Dermis blood vessel endothelial cell (primary cell): ENCODE measurements around the gene MSS51. TPM values are rescaled to one million over a fixed set of nuclear protein-coding genes. Genes with fewer than 3 reads are reported as not detected.
"Not testable (repeated sequence)": the region's sequence is repeated elsewhere in the genome, so short reads cannot be mapped to it uniquely, and the experiment has no call there.

ENCODE experiments used
- DNase-seq: peaks from one replicate; pipeline ENCODE4 v3.0.0; 2010
- total RNA-seq: library from RNA; depleted of rRNA; stranded (reverse); fragments of >200 nt; gene quantifications from 2 replicates; pipeline ENCODE4 v1.2.3, GENCODE V29; 2014

Gene MSS51
- total RNA-seq, 1 donor from 2014 or later = 1.5 TPM

- DNase-seq = peak; percentile 7
These were observed 19.0 kb downstream of the MSS51 start for GRCh38 chr10:73414230-73414945.

DNA sequence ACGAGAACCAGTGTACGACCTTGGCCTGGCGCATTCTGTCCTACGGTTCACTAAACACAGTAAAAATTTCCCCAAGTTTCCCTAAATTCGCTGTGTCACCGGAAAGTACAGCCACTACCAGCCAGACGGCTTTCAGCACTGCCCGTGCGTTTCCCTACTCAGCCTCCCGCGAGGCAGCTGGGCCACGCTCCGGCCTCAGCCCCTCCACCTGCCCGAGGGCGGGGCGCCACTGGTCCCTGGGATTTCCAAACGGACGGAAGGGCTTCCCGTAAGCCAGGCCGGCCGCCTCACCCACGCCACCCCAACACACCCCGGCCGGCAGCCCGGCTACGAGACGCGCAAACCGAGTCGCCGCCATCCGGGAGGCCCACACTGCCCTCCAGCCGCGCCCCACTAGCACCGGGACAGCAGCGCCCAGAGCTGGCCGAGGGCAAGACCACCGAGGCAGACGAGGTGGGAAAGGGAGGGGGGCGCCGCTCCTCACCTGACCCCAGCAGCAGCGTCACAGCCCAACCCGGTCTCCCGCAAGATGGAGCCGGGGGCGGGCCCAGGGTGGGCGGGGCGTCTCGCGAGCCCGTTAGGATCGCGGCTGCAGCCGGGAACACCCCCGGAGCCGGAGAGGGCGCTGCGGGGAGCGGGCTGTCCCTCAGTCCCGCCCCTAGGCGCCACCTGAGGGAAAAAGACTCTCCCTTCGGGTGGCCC, 19.7 kb downstream of the MSS51 start, which contains the start of gene ANXA7:
ANXA7 (minus strand) TSS at position 531 of the 702 bp plus-strand sequence. CDS start 13,202 bp downstream, outside the sequence.
- DNase-seq = peak; percentile 90

DNA sequence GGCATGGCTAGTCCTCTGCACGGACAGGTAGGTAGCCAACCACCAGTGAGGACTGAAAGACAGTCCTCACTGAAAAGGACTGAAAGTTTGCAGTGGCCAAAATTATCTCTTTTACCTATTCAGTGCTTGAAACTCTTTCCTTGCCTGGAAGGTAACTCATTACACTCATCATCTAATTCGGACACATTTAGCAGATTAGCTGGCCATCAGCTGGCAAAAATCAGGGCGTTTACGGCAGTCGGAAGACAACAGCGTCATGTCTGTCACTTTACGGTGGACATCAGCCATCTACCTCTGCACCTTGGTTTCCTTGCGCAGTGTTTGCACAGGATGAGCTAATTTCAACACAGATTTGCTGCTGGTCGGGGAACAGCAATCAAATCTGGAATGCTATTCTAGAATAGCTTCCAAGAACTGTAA, 20.2 kb downstream of the MSS51 start:
- peak; percentile 55 for DNase-seq

GRCh38 chr10:73410897-73411296, 22.5 kb downstream of the MSS51 start:
- DNase-seq = no peak

GRCh38 chr10:73408978-73409521, 24.3 kb downstream of the MSS51 start:
- DNase-seq = no peak

DNA sequence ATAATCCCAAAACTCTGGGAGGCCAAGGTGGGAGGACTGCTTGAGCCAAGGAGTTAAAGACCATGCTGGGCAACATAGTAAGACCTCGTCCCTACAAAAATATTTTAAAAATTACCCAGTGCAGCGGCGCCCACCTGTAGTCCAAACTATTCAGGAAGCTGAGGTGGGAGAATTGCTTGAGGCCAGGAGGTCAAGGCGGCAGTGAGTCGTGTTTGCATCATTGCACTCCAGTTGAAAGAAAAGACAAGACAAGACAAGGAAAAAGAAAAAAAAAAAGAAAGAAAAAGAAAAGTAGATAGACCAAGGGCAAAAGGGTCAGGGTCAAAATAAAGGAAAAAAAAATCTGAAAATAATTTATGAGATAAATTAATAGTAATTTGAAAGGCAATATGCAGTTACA, 25.3 kb downstream of the MSS51 start:
- DNase-seq = no peak

- no peak for DNase-seq
These were observed 25.9 kb downstream of the MSS51 start for GRCh38 chr10:73407495-73407894.

DNA sequence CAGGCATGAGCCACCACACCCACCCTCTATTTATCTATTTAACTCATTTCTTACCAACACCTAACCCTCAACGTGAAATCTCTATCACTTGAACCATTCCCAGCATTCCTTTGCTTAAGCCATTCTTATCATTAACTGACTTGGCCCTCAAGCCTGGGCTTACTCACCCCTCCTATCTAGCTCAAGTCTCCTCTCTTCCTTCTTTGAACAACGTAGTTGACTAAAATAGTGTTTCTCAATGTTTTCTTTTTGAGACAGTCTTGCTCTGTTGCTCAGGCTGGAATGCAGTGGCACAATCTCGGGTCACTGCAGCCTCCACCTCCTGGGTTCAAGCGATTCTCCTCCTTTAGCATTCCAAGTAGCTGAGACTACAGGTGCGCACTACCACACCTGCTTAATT, 26.5 kb downstream of the MSS51 start:
- no peak for DNase-seq

DNA sequence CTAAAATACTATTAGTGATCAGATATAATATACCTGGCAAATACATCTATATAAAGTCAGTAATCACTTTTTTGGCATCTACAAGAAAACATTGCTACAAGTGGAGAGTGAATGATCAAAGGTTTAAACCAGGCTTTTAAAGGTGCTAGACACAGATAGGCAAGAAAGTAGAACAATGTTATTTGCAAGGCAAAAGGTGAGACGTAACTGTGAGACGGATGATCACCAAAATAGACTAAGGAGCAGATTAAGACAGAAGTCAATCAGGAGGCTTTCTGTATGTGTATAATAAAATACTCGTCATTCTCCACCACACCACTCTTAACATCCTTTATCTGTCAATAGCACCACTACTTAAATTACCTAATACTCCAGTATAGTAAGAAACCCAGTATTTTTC, 27.8 kb downstream of the MSS51 start:
- no peak for DNase-seq

GRCh38 chr10:73404690-73405089, 28.7 kb downstream of the MSS51 start:
- no peak for DNase-seq

DNA sequence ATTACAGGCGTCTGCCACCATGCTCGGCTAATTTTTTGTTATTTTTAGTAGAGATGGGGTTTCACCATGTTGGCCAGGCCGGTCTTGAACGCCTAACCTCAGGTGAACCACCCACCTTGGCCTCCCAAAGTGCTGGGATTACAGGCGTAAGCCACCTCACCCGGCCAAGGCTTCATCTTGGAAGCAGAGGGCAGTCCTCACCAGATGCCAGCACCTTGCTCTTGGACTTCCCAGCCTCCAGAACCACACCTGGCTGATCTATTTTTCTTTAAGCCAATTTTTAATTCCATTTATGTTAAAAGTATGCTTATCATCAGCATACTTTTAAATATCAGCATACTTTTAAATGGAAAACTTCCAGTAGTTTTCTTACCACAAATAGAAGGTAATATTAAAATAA, 31.7 kb downstream of the MSS51 start:
- no peak for DNase-seq

DNA sequence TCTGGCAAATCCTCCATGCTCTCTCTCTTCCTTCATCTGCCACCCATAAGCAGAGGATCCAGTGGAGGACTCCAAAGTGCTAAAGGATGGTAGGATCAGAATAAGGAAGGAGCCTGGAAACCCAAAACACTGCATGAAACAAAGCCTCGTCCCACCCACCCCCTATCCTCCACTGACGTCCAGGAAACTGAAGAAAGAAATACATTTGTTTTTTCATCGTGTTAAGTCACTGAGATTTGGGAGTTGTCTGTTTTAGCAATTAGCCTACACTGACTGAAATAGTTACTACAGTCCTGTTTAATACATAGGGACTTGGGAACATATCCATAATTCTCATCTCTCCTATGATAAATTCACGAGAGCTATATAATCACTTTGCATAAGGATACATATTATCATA, 34.3 kb downstream of the MSS51 start:
- DNase-seq = no peak

- DNase-seq = no peak
These were observed 35.3 kb downstream of the MSS51 start for GRCh38 chr10:73398024-73398423.

DNA sequence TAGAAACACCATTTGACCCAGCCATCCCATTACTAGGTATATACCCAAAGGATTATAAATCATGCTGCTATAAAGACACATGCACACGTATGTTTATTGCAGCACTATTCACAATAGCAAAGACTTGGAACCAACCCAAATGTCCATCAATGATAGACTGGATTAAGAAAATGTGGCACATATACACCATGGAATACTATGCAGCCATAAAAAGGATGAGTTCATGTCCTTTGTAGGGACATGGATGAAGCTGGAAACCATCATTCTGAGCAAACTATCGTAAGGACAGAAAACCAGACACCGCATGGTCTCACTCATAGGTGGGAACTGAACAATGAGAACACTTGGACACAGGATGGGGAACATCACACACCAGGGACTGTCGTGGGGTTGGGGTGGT, 39.0 kb downstream of the MSS51 start:
- DNase-seq = not testable (repeated sequence)

- DNase-seq = no peak
These were observed 45.1 kb downstream of the MSS51 start for GRCh38 chr10:73388228-73388627.

DNA sequence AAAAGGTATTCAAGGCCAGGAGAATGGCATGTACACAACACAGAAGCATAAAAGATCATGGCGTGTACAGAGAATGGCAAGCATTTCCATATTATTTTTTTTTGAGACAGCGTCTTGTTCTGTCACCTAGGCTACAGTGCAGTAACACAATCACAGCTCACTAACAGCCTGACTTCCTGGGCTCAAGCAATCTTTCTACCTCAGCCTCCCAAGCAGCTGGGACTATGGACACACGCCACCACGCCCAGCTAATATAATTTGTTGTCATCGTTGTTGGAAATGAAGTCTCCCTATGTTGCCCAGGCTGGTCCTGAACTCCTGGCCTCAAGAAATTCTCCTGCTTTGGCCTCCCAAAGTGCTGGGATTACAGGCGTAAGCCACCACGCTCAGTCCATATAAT, 46.8 kb downstream of the MSS51 start:
- no peak for DNase-seq

DNA sequence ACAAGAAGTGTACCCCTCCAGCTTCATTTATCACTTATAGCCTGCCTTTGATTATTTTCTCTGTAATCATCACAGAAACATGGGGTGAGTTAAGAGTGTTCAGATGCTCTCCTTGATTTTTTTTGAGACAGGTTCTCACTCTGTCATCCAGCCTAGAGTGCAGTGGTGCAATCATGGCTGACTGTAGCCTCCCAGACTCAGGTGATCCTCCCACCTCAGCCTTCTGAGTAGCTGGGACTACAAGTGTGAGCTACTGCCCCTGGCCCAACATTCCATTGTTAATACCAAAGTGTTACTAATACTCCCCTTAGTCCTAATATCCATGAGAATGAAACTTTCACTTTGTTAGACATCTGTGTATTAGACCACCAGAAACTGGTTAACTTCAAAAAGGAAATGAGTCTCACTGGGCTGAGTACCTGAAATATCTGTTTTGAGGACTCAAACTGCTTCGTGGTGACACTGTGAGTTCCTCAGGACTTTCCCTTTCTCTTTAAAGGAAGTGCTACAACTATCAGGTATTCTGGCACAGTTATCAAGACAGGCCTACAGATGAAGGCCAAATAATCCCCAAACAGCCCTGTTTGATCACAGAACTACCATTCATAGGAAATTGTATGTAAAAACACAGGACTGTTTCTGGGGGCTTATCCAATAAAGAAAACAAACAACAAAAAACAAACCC, 54.2 kb downstream of the MSS51 start:
- no peak for DNase-seq

GRCh38 chr10:73376679-73377078, 56.7 kb downstream of the MSS51 start:
- DNase-seq = no peak

Other genes starting within 250 kb of the MSS51 start
- 36.2 and 61.1 TPM in 2 replicates for gene DNAJC9, start 186.3 kb downstream of the MSS51 start, total RNA-seq
- gene MRPS16, start 180.9 kb downstream of the MSS51 start, total RNA-seq = 61.1 and 73.5 TPM in 2 replicates
- gene CFAP70, start 74.7 kb downstream of the MSS51 start, total RNA-seq = 0.19 and 0.34 TPM in 2 replicates
- 100 and 151 TPM in 2 replicates for gene ANXA7, start 19.5 kb downstream of the MSS51 start, total RNA-seq
- gene PPP3CB, start 62.5 kb upstream of the MSS51 start, total RNA-seq = 12.6 and 19.6 TPM in 2 replicates
- gene USP54, start 157.8 kb upstream of the MSS51 start, total RNA-seq = 8.8 and 10.1 TPM in 2 replicates
- gene MYOZ1, start 207.9 kb upstream of the MSS51 start, total RNA-seq = not detected in 2 replicates
- under 0.01 TPM in 1 of 2 replicates, not detected in the other for gene SYNPO2L, start 222.5 kb upstream of the MSS51 start, total RNA-seq